ENCODE measurements around the gene MIDN.
"Not testable (repeated sequence)": the region's sequence is repeated elsewhere in the genome, so short reads cannot be mapped to it uniquely, and the experiment has no call there.

Gene MIDN

GRCh38 chr19:1244693-1245451 is 3.5 kb upstream of the MIDN start:
- Histone ChIP-seq H3K9ac (ENCODE audit: low read depth, low read length, poor library complexity) (peak overlapping the region; percentile 38), H2AK5ac (ENCODE audit: low read depth, low read length) (peak overlapping the region; percentile 89), H3K23ac (ENCODE audit: low read depth, low read length, poor library complexity) (peak overlapping the region; percentile 89), H3K4me1 (ENCODE audit: control insufficient read depth in 2 of 2, insufficient read depth in 1 of 2, low read depth in 1 of 2, low read length in 2 of 2) (peaks cover 20 to 27% of the 10 kb centered on the region in 2 donors), H3K4me3 (ENCODE audit: low read length in 2 of 2) (no peak overlapping the region), H2BK5ac (ENCODE audit: low read length) (peak overlapping the region; percentile 21), H3K4ac (ENCODE audit: low read length) (no peak overlapping the region), H3K18ac (ENCODE audit: low read length) (peak overlapping the region; percentile 44), H2BK12ac (ENCODE audit: low read length) (no peak overlapping the region), H3K27me3 (ENCODE audit: control insufficient read depth in 3 of 3, insufficient read depth in 3 of 3, low read depth in 1 of 3, low read length in 3 of 3) (no peaks in the 10 kb centered on the region), H2BK15ac (ENCODE audit: low read length) (peak overlapping the region; percentile 38), H2BK120ac (ENCODE audit: low read depth, low read length) (peak overlapping the region; percentile 2), H3K27ac (replicated peaks; ENCODE audit: low read length) (no peak overlapping the region), H4K91ac (ENCODE audit: low read depth, low read length, poor library complexity) (no peak overlapping the region), H4K8ac (ENCODE audit: low read depth, low read length) (no peak overlapping the region), H3K14ac (ENCODE audit: low read length) (no peak overlapping the region), H3K9me3 (replicated peaks in 1 of 2; ENCODE audit: control insufficient read depth in 2 of 2, insufficient read depth in 1 of 2, low read depth in 1 of 2, low read length in 2 of 2) (no peaks in the 10 kb centered on the region), H3K36me3 (replicated peaks in 1 of 2; ENCODE audit: control insufficient read depth in 2 of 2, insufficient read depth in 2 of 2, low read length in 2 of 2) (peaks cover 0 to 8% of the 10 kb centered on the region in 2 donors), H3K79me1 (ENCODE audit: low read depth, low read length) (peaks cover 11% of the 10 kb centered on the region), H3K4me2 (ENCODE audit: insufficient read depth, low read length, poor library complexity, severe bottlenecking) (no peak overlapping the region), H2AFZ (ENCODE audit: low read length) (no peak overlapping the region)
- WGBS, 2 donors (ENCODE audit: extremely low coverage in 2 of 2, insufficient read length in 2 of 2, insufficient replicate concordance in 1 of 2), result no CpG with 5 or more reads among the region's 31 CpGs
- no peak for DNase-seq (ENCODE audit: low spot score)

DNA sequence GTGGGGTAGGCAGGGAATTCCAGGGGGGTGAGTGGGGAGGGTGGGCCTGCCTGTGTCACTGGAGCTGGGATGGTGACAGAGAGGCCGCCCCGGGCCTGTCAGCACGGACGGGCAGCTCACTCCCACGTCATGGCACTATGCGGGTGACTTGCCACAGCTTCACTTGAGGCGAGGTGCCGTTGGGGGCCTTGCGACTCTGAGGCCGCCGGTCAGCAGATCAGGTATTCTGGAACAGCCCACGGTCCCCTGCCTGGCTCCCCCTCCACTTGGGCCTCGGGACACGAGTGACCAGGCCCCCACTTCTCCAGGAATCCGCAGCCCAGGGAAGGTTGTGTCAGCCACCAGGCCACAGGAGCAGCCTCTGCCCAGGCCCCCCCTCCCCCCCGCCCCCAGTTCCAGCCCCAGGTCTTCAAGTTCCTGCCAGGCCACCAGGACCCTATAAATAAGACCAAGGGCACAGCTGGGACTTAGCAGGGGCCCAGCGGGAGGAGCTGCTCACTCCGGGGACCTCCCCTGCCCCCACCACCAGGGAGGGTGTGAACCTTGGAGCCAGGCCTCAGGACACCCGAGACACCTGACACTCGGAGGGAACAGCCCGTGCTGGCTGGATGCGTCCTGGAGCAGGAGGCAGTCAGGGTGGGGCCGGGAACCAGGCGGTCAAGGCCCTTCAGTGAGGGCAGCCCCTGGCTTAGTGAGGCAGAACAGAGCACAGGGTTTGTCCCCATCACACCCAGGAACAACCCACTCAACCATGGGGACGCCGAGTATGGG is 2.7 kb upstream of the MIDN start:
- Histone ChIP-seq H3K23ac (ENCODE audit: low read depth, low read length, poor library complexity) (peak overlapping the region; percentile 99), H4K91ac (ENCODE audit: low read depth, low read length, poor library complexity) (no peak overlapping the region), H3K9me3 (replicated peaks in 1 of 2; ENCODE audit: control insufficient read depth in 2 of 2, insufficient read depth in 1 of 2, low read depth in 1 of 2, low read length in 2 of 2) (no peaks in the 10 kb centered on the region), H3K27ac (replicated peaks; ENCODE audit: low read length) (no peak overlapping the region), H3K79me1 (ENCODE audit: low read depth, low read length) (peaks cover 11% of the 10 kb centered on the region), H3K4me1 (ENCODE audit: control insufficient read depth in 2 of 2, insufficient read depth in 1 of 2, low read depth in 1 of 2, low read length in 2 of 2) (peaks cover 19 to 26% of the 10 kb centered on the region in 2 donors), H3K36me3 (replicated peaks in 1 of 2; ENCODE audit: control insufficient read depth in 2 of 2, insufficient read depth in 2 of 2, low read length in 2 of 2) (peaks cover 0 to 8% of the 10 kb centered on the region in 2 donors), H3K4me3 (ENCODE audit: low read length in 2 of 2) (no peak overlapping the region), H3K4ac (ENCODE audit: low read length) (no peak overlapping the region), H2BK15ac (ENCODE audit: low read length) (peak overlapping the region; percentile 81), H2BK5ac (ENCODE audit: low read length) (no peak overlapping the region), H3K4me2 (ENCODE audit: insufficient read depth, low read length, poor library complexity, severe bottlenecking) (no peak overlapping the region), H4K8ac (ENCODE audit: low read depth, low read length) (no peak overlapping the region), H3K18ac (ENCODE audit: low read length) (peak overlapping the region; percentile 57), H2BK120ac (ENCODE audit: low read depth, low read length) (no peak overlapping the region), H3K14ac (ENCODE audit: low read length) (no peak overlapping the region), H3K27me3 (ENCODE audit: control insufficient read depth in 3 of 3, insufficient read depth in 3 of 3, low read depth in 1 of 3, low read length in 3 of 3) (no peaks in the 10 kb centered on the region), H2AK5ac (ENCODE audit: low read depth, low read length) (peak overlapping the region; percentile 95), H2AFZ (ENCODE audit: low read length) (no peak overlapping the region), H3K9ac (ENCODE audit: low read depth, low read length, poor library complexity) (peak overlapping the region; percentile 60), H2BK12ac (ENCODE audit: low read length) (peak overlapping the region; percentile 94)
- DNase-seq (ENCODE audit: low spot score), result no peak
- WGBS, 2 donors (ENCODE audit: extremely low coverage in 2 of 2, insufficient read length in 2 of 2, insufficient replicate concordance in 1 of 2), result no CpG with 5 or more reads among the region's 26 CpGs

DNA sequence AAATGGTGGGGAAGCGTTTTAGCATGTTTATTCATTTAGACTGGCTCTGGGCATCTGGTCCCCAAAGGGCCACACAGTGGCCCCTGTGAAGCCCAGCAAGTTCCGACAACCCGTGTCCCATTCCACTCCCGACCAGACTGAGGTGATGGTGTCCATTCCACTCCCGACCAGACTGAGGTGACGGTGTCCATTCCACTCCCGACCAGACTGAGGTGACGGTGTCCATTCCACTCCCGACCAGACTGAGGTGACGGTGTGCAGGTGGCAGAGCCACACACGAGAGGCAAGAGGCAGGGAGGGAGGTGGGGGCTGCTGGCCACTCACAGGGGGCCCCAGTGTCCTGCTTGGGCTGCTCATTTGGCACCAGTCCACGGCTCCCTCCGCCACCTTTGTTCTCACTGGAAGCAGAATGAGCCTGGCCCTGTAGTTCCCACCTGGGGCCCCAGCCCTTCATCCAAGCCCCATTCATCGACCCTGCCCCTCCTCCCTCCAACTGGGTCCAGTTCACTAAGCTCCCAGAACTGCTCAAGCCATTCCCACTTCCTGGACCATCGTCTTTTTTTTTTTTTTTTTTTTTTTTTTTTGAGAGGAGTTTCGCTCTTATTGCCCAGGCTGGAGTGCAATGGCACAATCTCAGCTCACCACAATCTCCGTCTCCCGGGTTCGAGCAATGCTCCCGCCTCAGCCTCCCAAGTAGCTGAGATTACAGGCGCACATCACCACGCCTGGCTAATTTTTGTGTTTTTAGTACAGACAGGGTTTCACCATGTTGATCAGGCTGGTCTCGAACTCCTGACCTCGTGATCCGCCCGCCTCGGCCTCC is 1.9 kb upstream of the MIDN start:
- not testable (repeated sequence) for H2AFZ ChIP-seq (ENCODE audit: low read length); DNase-seq (ENCODE audit: low spot score); H4K91ac ChIP-seq (ENCODE audit: low read depth, low read length, poor library complexity); H3K4me2 ChIP-seq (ENCODE audit: insufficient read depth, low read length, poor library complexity, severe bottlenecking); H3K4ac ChIP-seq (ENCODE audit: low read length); H3K14ac ChIP-seq (ENCODE audit: low read length); H4K8ac ChIP-seq (ENCODE audit: low read depth, low read length); H2BK5ac ChIP-seq (ENCODE audit: low read length); H2BK12ac ChIP-seq (ENCODE audit: low read length); H3K9me3 ChIP-seq (replicated peaks in 1 of 2; ENCODE audit: control insufficient read depth in 2 of 2, insufficient read depth in 1 of 2, low read depth in 1 of 2, low read length in 2 of 2); H3K27ac ChIP-seq (replicated peaks; ENCODE audit: low read length); H2BK120ac ChIP-seq (ENCODE audit: low read depth, low read length); H3K27me3 ChIP-seq (ENCODE audit: control insufficient read depth in 3 of 3, insufficient read depth in 3 of 3, low read depth in 1 of 3, low read length in 3 of 3); H3K4me3 ChIP-seq (ENCODE audit: low read length in 2 of 2)
- H3K23ac ChIP-seq (ENCODE audit: low read depth, low read length, poor library complexity), result peak overlapping the region; percentile 85
- H2AK5ac ChIP-seq (ENCODE audit: low read depth, low read length), result peak overlapping the region; percentile 95
- peak overlapping the region; percentile 37 for H2BK15ac ChIP-seq (ENCODE audit: low read length)
- H3K18ac ChIP-seq (ENCODE audit: low read length), result peak overlapping the region; percentile 71
- peaks cover 3 to 13% of the 10 kb centered on the region in 2 donors for H3K36me3 ChIP-seq (replicated peaks in 1 of 2; ENCODE audit: control insufficient read depth in 2 of 2, insufficient read depth in 2 of 2, low read length in 2 of 2)
- H3K9ac ChIP-seq (ENCODE audit: low read depth, low read length, poor library complexity), result peak overlapping the region; percentile 60
- H3K4me1 ChIP-seq (ENCODE audit: control insufficient read depth in 2 of 2, insufficient read depth in 1 of 2, low read depth in 1 of 2, low read length in 2 of 2), result peaks cover 17 to 26% of the 10 kb centered on the region in 2 donors
- no CpG with 5 or more reads among the region's 27 CpGs for WGBS, 2 donors (ENCODE audit: extremely low coverage in 2 of 2, insufficient read length in 2 of 2, insufficient replicate concordance in 1 of 2)
- H3K79me1 ChIP-seq (ENCODE audit: low read depth, low read length), result peaks cover 15% of the 10 kb centered on the region

All from neuronal stem cell (in vitro differentiated cells).